ENCODE results near the gene RASD1. TPM values are rescaled to one million over a fixed set of nuclear protein-coding genes. Genes with fewer than 3 reads are reported as not detected.

The RASD1 gene
- total and polyA plus RNA-seq, 2 experiments from 2014 or later, result 3.6 to 3.7 TPM

DNA sequence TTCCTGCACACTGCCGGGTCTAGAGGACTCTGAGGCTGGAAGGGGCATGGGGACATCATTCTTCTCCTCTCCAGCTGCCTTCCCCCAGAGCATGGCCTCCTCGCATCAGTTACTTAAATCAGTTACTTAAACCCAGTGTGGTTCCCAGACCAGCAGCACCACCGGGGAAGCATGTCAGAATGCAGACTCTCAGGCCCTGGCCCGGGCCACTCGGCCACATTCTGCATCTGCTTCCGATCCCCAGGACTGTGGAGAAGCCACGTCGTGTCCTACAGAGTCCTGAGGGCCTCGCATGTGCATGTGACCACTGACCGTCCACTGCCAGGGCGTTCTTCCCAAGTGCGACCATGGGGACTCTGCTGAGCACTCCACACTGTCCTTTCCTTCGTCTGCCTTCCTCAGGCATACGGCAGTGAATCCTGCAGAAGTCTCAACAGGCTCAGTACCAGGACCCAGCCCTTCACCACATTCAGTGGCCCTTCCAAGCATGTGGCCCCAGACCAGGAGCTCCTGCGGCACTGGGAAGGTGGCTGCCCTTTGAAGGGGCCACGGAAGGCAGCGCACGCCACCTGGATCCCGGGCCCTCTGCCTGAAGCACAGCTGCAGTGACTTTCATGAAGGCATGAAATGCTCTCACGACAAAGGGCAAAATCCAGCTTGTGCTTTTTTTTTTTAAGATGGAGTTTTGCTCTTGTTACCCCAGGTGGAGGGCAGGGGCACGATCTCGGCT lies 46.9 kb upstream of the RASD1 start:
- peaks cover 4% of the 10 kb centered on the region; the same call in 1 of the 3 replicates for H3K4me1 Mint-ChIP-seq
- H4K20me1 ChIP-seq (replicated peaks; ENCODE audit: insufficient read depth), result no peaks in the 10 kb centered on the region; the same call in 1 of the 2 replicates
- no peak overlapping the region for H3K27ac Mint-ChIP-seq
- no peak overlapping the region for H3K27ac ChIP-seq (ENCODE audit: low read depth)
- H3K79me2 ChIP-seq (replicated peaks; ENCODE audit: insufficient read depth), result no peaks in the 10 kb centered on the region
- TF ChIP-seq, protein P1, sequence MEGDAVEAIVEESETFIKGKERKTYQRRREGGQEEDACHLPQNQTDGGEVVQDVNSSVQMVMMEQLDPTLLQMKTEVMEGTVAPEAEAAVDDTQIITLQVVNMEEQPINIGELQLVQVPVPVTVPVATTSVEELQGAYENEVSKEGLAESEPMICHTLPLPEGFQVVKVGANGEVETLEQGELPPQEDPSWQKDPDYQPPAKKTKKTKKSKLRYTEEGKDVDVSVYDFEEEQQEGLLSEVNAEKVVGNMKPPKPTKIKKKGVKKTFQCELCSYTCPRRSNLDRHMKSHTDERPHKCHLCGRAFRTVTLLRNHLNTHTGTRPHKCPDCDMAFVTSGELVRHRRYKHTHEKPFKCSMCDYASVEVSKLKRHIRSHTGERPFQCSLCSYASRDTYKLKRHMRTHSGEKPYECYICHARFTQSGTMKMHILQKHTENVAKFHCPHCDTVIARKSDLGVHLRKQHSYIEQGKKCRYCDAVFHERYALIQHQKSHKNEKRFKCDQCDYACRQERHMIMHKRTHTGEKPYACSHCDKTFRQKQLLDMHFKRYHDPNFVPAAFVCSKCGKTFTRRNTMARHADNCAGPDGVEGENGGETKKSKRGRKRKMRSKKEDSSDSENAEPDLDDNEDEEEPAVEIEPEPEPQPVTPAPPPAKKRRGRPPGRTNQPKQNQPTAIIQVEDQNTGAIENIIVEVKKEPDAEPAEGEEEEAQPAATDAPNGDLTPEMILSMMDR (conservative IDR thresholded peaks at IDR 0.05; ENCODE audit: low read depth in 2 of 2), result no peak
- TF ChIP-seq, protein P2, sequence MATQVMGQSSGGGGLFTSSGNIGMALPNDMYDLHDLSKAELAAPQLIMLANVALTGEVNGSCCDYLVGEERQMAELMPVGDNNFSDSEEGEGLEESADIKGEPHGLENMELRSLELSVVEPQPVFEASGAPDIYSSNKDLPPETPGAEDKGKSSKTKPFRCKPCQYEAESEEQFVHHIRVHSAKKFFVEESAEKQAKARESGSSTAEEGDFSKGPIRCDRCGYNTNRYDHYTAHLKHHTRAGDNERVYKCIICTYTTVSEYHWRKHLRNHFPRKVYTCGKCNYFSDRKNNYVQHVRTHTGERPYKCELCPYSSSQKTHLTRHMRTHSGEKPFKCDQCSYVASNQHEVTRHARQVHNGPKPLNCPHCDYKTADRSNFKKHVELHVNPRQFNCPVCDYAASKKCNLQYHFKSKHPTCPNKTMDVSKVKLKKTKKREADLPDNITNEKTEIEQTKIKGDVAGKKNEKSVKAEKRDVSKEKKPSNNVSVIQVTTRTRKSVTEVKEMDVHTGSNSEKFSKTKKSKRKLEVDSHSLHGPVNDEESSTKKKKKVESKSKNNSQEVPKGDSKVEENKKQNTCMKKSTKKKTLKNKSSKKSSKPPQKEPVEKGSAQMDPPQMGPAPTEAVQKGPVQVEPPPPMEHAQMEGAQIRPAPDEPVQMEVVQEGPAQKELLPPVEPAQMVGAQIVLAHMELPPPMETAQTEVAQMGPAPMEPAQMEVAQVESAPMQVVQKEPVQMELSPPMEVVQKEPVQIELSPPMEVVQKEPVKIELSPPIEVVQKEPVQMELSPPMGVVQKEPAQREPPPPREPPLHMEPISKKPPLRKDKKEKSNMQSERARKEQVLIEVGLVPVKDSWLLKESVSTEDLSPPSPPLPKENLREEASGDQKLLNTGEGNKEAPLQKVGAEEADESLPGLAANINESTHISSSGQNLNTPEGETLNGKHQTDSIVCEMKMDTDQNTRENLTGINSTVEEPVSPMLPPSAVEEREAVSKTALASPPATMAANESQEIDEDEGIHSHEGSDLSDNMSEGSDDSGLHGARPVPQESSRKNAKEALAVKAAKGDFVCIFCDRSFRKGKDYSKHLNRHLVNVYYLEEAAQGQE (IDR thresholded peaks at IDR 0.05; ENCODE audit: unreplicated experiment), result no peak
- TF ChIP-seq ZNF331 (CRISPR knock-in tag; IDR thresholded peaks at IDR 0.05; ENCODE audit: low read depth), result no peak
- TF ChIP-seq ZNF114 (CRISPR knock-in tag; IDR thresholded peaks at IDR 0.05), result no peak
- no peak for TF ChIP-seq NANOG (IDR thresholded peaks at IDR 0.05; ENCODE audit: borderline replicate concordance)
- no peak for TF ChIP-seq POLR2AphosphoS5 (IDR thresholded peaks at IDR 0.05; ENCODE audit: low read depth)
- TF ChIP-seq EZH2 (IDR thresholded peaks at IDR 0.05; ENCODE audit: low read depth, unreplicated experiment), result no peak
- no peak for TF ChIP-seq STAT1 (IDR thresholded peaks at IDR 0.05; ENCODE audit: unreplicated experiment)
- TF ChIP-seq, protein P3, sequence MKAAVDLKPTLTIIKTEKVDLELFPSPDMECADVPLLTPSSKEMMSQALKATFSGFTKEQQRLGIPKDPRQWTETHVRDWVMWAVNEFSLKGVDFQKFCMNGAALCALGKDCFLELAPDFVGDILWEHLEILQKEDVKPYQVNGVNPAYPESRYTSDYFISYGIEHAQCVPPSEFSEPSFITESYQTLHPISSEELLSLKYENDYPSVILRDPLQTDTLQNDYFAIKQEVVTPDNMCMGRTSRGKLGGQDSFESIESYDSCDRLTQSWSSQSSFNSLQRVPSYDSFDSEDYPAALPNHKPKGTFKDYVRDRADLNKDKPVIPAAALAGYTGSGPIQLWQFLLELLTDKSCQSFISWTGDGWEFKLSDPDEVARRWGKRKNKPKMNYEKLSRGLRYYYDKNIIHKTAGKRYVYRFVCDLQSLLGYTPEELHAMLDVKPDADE (IDR thresholded peaks at IDR 0.05), result no peak
- no peak for TF ChIP-seq CREB1 (CRISPR knock-in tag; IDR thresholded peaks at IDR 0.05; ENCODE audit: low read depth)
- H3K4me1 ChIP-seq (ENCODE audit: insufficient read depth), result no peaks in the 10 kb centered on the region
- peaks cover 2% of the 10 kb centered on the region for H3K27me3 Mint-ChIP-seq (ENCODE audit: insufficient read depth, low read depth, poor library complexity)
- H3K9me2 ChIP-seq (ENCODE audit: insufficient read depth), result no peaks in the 10 kb centered on the region
- H3K36me3 ChIP-seq (ENCODE audit: insufficient read depth), result no peaks in the 10 kb centered on the region
- no peak for ATAC-seq
- H3K36me3 Mint-ChIP-seq (ENCODE audit: low read depth), result no peaks in the 10 kb centered on the region; the same call in 2 of the 3 replicates
- no peak overlapping the region for H3K4me3 Mint-ChIP-seq
- H3K4me3 ChIP-seq, result no peak overlapping the region
- H3K27me3 ChIP-seq (ENCODE audit: insufficient read depth), result no peaks in the 10 kb centered on the region
- H2AFZ ChIP-seq, result no peak overlapping the region
- DNase-seq (ENCODE audit: low spot score), result no peak
- no peak overlapping the region for H3K4me2 ChIP-seq
- no peaks in the 10 kb centered on the region for H3F3A ChIP-seq (replicated peaks; ENCODE audit: low read depth)
- H3K9me3 Mint-ChIP-seq, result no peaks in the 10 kb centered on the region
